ENCODE measurements around the gene SLX4IP. TPM values are rescaled to one million over a fixed set of nuclear protein-coding genes. Genes with fewer than 3 reads are reported as not detected.

Gene SLX4IP
- total RNA-seq, 1 experiment from 2014 or later = 9.7 TPM

DNA sequence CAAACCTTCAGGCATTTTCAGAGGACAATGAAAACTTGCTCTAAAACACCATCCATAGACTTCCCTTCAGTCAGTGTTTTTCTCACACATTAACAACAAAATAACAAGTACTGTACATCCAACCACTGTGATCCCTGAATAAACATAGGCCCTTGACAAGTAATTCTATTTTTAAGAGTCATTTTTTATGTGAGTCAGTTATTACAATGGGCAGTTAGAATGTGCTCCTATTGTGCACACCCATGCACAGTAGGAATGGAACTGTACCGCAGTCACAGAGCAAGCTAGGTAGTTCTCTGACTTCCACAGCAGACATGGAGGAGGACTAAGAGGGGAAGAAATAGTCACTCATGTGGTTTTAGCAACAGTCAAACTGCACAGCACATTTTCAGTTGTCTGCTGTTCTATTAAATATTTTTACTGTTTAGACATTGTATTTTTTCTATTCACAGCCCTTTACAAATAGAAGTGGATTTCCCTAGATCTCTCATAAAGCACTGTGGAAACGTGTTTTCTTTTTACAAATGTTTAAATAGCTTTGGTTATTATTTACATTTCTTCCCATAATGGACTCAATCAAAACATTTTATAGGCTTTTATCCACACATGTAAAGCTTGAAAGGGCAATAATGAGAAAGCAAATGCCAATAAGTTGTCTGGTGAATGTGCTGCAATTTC is 138.3 kb downstream of the SLX4IP start:
- Histone ChIP-seq H3K9me2 (replicated peaks; ENCODE audit: insufficient read depth, low read length) (no peaks in the 10 kb centered on the region), H2AFZ (ENCODE audit: low read length) (no peak overlapping the region), H3K4me3 (ENCODE audit: low read length) (no peak overlapping the region), H3K27me3 (ENCODE audit: low read length) (no peaks in the 10 kb centered on the region), H3K27ac (ENCODE audit: low read length) (no peak overlapping the region), H3K36me3 (ENCODE audit: insufficient read depth, low read length) (no peaks in the 10 kb centered on the region), H3K9ac (ENCODE audit: low read length) (no peak overlapping the region), H3K4me1 (ENCODE audit: low read length) (no peaks in the 10 kb centered on the region), H3K79me2 (ENCODE audit: low read length) (no peaks in the 10 kb centered on the region), H3K9me3 (ENCODE audit: low read length) (no peaks in the 10 kb centered on the region), H3K4me2 (ENCODE audit: low read depth, low read length, poor library complexity, severe bottlenecking) (no peak overlapping the region), H4K20me1 (ENCODE audit: insufficient read depth, low read depth, low read length) (no peaks in the 10 kb centered on the region)
- DNase-seq = no peak

DNA sequence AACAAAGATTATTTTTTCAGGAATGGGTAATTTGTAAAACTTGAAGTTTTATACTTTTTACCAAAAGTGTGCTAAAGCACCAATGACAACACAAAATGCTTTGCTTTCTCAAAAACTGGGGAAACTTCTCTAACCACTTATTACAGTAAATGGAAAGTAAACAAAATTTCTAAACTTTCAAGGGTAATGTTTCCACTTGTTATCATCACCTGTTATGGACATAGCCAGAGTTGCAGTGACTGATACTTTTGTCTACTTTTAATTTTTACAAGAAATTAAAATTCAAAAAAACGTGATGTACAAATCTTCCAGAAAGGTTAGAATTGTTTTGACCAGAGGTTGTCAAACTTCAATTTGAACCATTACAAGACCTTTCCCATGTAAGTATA is 138.8 kb downstream of the SLX4IP start:
- Histone ChIP-seq H3K9me3 (ENCODE audit: low read length) (no peaks in the 10 kb centered on the region), H3K4me3 (ENCODE audit: low read length) (no peak overlapping the region), H3K4me1 (ENCODE audit: low read length) (no peaks in the 10 kb centered on the region), H3K9ac (ENCODE audit: low read length) (no peak overlapping the region), H3K9me2 (replicated peaks; ENCODE audit: insufficient read depth, low read length) (no peaks in the 10 kb centered on the region), H4K20me1 (ENCODE audit: insufficient read depth, low read depth, low read length) (no peaks in the 10 kb centered on the region), H3K79me2 (ENCODE audit: low read length) (no peaks in the 10 kb centered on the region), H3K27ac (ENCODE audit: low read length) (no peak overlapping the region), H2AFZ (ENCODE audit: low read length) (no peak overlapping the region), H3K4me2 (ENCODE audit: low read depth, low read length, poor library complexity, severe bottlenecking) (no peak overlapping the region), H3K27me3 (ENCODE audit: low read length) (no peaks in the 10 kb centered on the region), H3K36me3 (ENCODE audit: insufficient read depth, low read length) (no peaks in the 10 kb centered on the region)
- no peak for DNase-seq

DNA sequence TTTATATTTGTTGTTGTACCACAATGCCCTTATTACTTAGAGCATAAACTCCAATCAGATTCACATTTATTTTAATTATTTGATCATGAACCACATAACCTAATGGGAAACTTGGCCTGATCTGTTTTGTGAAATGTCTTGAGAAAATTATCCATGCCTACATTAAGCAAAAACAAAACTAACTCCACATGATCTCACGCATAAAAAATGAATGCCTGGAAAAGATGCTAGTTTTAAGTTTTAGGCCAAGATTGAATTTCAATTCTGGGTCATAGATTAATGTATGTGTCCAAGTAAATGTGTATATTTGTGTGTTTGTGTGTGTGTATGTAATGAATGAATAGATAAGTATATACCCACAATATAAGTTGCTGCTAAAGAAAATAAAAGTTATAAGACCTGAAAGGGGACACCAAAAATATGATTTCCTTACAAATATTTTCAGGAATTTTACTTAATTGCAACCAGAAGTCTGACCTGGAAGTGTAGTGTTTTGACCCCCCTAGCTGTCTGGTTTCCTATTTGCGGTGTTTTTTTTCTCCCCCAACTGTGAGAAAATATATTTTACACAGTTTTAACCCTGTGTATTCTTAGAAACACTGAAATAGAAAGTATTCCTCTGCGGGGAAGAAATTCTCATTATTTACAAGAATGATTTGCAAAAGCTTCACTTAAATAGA is 141.4 kb downstream of the SLX4IP start:
- no peaks in the 10 kb centered on the region for H3K9me3 ChIP-seq (ENCODE audit: low read length)
- no peaks in the 10 kb centered on the region for H3K36me3 ChIP-seq (ENCODE audit: insufficient read depth, low read length)
- no peaks in the 10 kb centered on the region for H3K9me2 ChIP-seq (replicated peaks; ENCODE audit: insufficient read depth, low read length)
- H3K79me2 ChIP-seq (ENCODE audit: low read length) = no peaks in the 10 kb centered on the region
- no peak overlapping the region for H3K4me3 ChIP-seq (ENCODE audit: low read length)
- H4K20me1 ChIP-seq (ENCODE audit: insufficient read depth, low read depth, low read length) = no peaks in the 10 kb centered on the region
- H3K4me1 ChIP-seq (ENCODE audit: low read length) = peaks cover 8% of the 10 kb centered on the region
- no peak overlapping the region for H3K9ac ChIP-seq (ENCODE audit: low read length)
- H3K4me2 ChIP-seq (ENCODE audit: low read depth, low read length, poor library complexity, severe bottlenecking) = no peak overlapping the region
- H2AFZ ChIP-seq (ENCODE audit: low read length) = no peak overlapping the region
- no peak overlapping the region for H3K27ac ChIP-seq (ENCODE audit: low read length)
- H3K27me3 ChIP-seq (ENCODE audit: low read length) = no peaks in the 10 kb centered on the region
- no peak for DNase-seq

DNA sequence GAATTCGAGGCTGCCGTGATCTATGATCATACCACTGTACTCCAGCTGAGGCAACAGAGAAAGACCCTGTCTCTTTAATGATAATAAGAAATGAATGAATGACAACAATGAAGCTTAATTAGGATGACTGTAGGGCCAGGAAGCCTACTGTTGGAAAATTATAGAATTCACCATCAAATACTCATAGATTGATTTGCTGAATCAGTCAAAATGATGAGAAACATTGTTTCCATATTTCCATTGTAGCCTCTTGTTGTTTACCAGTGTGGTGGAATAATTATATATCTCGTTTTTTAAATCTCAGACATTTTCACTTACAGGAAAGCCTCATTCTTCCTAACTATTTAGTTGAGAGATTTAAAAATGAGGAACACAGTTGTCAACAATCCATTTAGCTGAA is 142.5 kb downstream of the SLX4IP start:
- Histone ChIP-seq H3K4me2 (ENCODE audit: low read depth, low read length, poor library complexity, severe bottlenecking) (no peak overlapping the region), H3K36me3 (ENCODE audit: insufficient read depth, low read length) (no peaks in the 10 kb centered on the region), H3K27me3 (ENCODE audit: low read length) (no peaks in the 10 kb centered on the region), H3K27ac (ENCODE audit: low read length) (no peak overlapping the region), H3K9me3 (ENCODE audit: low read length) (no peaks in the 10 kb centered on the region), H3K79me2 (ENCODE audit: low read length) (no peaks in the 10 kb centered on the region), H3K4me1 (ENCODE audit: low read length) (peaks cover 11% of the 10 kb centered on the region), H3K9ac (ENCODE audit: low read length) (no peak overlapping the region), H3K9me2 (replicated peaks; ENCODE audit: insufficient read depth, low read length) (no peaks in the 10 kb centered on the region), H4K20me1 (ENCODE audit: insufficient read depth, low read depth, low read length) (no peaks in the 10 kb centered on the region), H3K4me3 (ENCODE audit: low read length) (no peak overlapping the region), H2AFZ (ENCODE audit: low read length) (no peak overlapping the region)
- no peak for DNase-seq

DNA sequence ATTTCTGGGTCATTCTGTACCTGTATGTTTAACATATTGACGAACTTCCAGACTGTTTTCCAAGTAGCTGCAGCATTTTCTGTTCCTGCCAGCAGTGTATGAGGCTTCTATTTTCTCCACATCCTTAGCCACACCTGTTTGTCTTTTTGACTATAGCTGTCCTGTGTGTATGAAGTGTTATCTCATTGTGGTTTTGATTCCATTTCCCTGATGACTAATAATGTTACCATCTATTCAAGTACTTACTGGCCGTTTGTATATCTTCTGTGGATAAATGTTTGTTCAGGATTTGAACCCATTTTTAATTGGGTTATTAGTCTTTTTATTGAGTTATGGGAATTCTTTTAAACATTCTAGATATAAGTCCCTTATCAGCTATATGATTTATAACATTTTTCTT is 143.5 kb downstream of the SLX4IP start:
- no peaks in the 10 kb centered on the region for H3K9me2 ChIP-seq (replicated peaks; ENCODE audit: insufficient read depth, low read length)
- no peak overlapping the region for H3K4me2 ChIP-seq (ENCODE audit: low read depth, low read length, poor library complexity, severe bottlenecking)
- no peak overlapping the region for H2AFZ ChIP-seq (ENCODE audit: low read length)

DNA sequence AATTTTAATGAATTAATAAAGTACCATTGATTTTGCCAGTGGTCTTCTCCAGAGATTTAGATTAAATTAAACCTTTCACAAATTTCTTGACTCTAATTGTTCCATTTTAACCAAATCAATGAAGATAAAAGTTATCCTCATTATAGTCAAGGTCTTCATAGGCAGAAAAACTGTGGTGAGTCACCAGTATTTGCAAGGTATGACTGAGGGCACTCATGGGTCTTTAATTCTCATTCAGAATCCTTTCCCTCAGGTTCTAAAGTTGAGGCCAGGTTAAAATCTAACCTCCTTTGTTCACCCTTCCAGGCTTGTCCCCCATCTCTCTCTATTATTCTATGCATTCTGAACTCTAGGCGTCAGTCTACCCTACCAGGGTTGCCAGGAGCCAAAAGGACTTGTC is 144.8 kb downstream of the SLX4IP start:
- H3K4me2 ChIP-seq (ENCODE audit: low read depth, low read length, poor library complexity, severe bottlenecking) = no peak overlapping the region
- no peak overlapping the region for H3K4me3 ChIP-seq (ENCODE audit: low read length)
- H4K20me1 ChIP-seq (ENCODE audit: insufficient read depth, low read depth, low read length) = no peaks in the 10 kb centered on the region
- no peaks in the 10 kb centered on the region for H3K27me3 ChIP-seq (ENCODE audit: low read length)
- H3K9me3 ChIP-seq (ENCODE audit: low read length) = no peaks in the 10 kb centered on the region
- no peak overlapping the region for H2AFZ ChIP-seq (ENCODE audit: low read length)
- no peaks in the 10 kb centered on the region for H3K36me3 ChIP-seq (ENCODE audit: insufficient read depth, low read length)
- DNase-seq = no peak
- no peaks in the 10 kb centered on the region for H3K9me2 ChIP-seq (replicated peaks; ENCODE audit: insufficient read depth, low read length)
- H3K9ac ChIP-seq (ENCODE audit: low read length) = no peak overlapping the region
- H3K27ac ChIP-seq (ENCODE audit: low read length) = no peak overlapping the region
- H3K79me2 ChIP-seq (ENCODE audit: low read length) = no peaks in the 10 kb centered on the region
- H3K4me1 ChIP-seq (ENCODE audit: low read length) = peaks cover 20% of the 10 kb centered on the region

More for the DNA sequence above, 143.5 kb downstream of the SLX4IP start:
- no peaks in the 10 kb centered on the region for H4K20me1 ChIP-seq (ENCODE audit: insufficient read depth, low read depth, low read length)
- no peaks in the 10 kb centered on the region for H3K9me3 ChIP-seq (ENCODE audit: low read length)
- H3K36me3 ChIP-seq (ENCODE audit: insufficient read depth, low read length) = no peaks in the 10 kb centered on the region
- H3K79me2 ChIP-seq (ENCODE audit: low read length) = no peaks in the 10 kb centered on the region
- peaks cover 11% of the 10 kb centered on the region for H3K4me1 ChIP-seq (ENCODE audit: low read length)
- DNase-seq = no peak
- no peak overlapping the region for H3K4me3 ChIP-seq (ENCODE audit: low read length)
- no peaks in the 10 kb centered on the region for H3K27me3 ChIP-seq (ENCODE audit: low read length)
- H3K9ac ChIP-seq (ENCODE audit: low read length) = no peak overlapping the region
- no peak overlapping the region for H3K27ac ChIP-seq (ENCODE audit: low read length)

DNA sequence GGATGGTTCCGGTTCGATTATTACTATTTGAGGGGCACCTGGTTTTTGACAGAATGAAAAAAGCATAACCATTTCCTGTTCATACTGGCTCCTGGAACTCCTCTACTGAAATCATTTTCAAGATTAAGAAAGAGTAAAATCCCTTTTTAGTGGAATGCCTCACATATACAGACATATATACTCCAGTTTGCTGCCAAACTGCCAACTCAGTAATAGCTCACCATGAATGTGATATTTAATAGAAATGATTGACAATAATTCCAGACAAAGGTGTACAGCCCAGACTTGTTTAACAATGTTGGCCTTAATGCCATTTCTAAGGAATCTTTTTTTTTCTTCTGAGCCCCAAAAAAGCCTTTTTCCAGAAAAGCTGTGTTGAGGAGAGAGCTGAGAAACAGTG is 145.6 kb downstream of the SLX4IP start:
- no peaks in the 10 kb centered on the region for H3K9me3 ChIP-seq (ENCODE audit: low read length)
- H3K36me3 ChIP-seq (ENCODE audit: insufficient read depth, low read length) = no peaks in the 10 kb centered on the region
- no peaks in the 10 kb centered on the region for H4K20me1 ChIP-seq (ENCODE audit: insufficient read depth, low read depth, low read length)
- no peak overlapping the region for H3K27ac ChIP-seq (ENCODE audit: low read length)
- H3K79me2 ChIP-seq (ENCODE audit: low read length) = no peaks in the 10 kb centered on the region
- H3K4me3 ChIP-seq (ENCODE audit: low read length) = no peak overlapping the region
- no peak for DNase-seq
- H3K9ac ChIP-seq (ENCODE audit: low read length) = no peak overlapping the region
- H3K4me1 ChIP-seq (ENCODE audit: low read length) = peaks cover 20% of the 10 kb centered on the region
- no peaks in the 10 kb centered on the region for H3K9me2 ChIP-seq (replicated peaks; ENCODE audit: insufficient read depth, low read length)
- H2AFZ ChIP-seq (ENCODE audit: low read length) = no peak overlapping the region
- H3K4me2 ChIP-seq (ENCODE audit: low read depth, low read length, poor library complexity, severe bottlenecking) = no peak overlapping the region
- no peaks in the 10 kb centered on the region for H3K27me3 ChIP-seq (ENCODE audit: low read length)

DNA sequence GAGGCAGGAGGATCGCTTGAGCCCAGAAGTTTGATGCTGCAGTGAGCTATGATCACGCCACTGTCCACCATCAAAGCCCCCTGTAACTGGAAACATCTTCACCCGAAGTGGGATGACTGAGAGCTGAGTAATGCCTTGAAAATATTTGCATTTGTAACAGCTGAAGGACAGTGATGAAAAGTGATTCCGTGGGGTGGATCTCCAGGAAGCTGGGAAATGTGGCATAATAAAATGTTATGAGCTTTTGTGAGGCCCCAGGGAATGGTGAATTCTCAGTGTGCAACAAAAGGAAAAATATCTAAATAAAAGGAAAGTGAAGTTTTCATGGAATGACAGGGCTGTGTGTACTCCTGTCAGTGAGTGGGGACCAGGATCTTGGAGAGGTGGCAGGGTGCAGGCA is 146.7 kb downstream of the SLX4IP start:
- Histone ChIP-seq H3K27ac (ENCODE audit: low read length) (no peak overlapping the region), H3K27me3 (ENCODE audit: low read length) (no peaks in the 10 kb centered on the region), H3K9ac (ENCODE audit: low read length) (no peak overlapping the region), H3K4me2 (ENCODE audit: low read depth, low read length, poor library complexity, severe bottlenecking) (no peak overlapping the region), H3K9me2 (replicated peaks; ENCODE audit: insufficient read depth, low read length) (no peaks in the 10 kb centered on the region), H3K4me3 (ENCODE audit: low read length) (no peak overlapping the region), H3K36me3 (ENCODE audit: insufficient read depth, low read length) (no peaks in the 10 kb centered on the region), H4K20me1 (ENCODE audit: insufficient read depth, low read depth, low read length) (no peaks in the 10 kb centered on the region), H2AFZ (ENCODE audit: low read length) (no peak overlapping the region), H3K9me3 (ENCODE audit: low read length) (no peaks in the 10 kb centered on the region), H3K4me1 (ENCODE audit: low read length) (peaks cover 20% of the 10 kb centered on the region), H3K79me2 (ENCODE audit: low read length) (no peaks in the 10 kb centered on the region; the same call in 1 of the 2 replicates)
- DNase-seq = no peak

Data from Karpas-422 (cell line).